ENCODE results near the gene LACTBL1. TPM values are rescaled to one million over a fixed set of nuclear protein-coding genes. Genes with fewer than 3 reads are reported as not detected.

The LACTBL1 gene
- total and polyA plus RNA-seq, 2 of the 4 experiments (the other 2 are of a cell fraction) = not detected

DNA sequence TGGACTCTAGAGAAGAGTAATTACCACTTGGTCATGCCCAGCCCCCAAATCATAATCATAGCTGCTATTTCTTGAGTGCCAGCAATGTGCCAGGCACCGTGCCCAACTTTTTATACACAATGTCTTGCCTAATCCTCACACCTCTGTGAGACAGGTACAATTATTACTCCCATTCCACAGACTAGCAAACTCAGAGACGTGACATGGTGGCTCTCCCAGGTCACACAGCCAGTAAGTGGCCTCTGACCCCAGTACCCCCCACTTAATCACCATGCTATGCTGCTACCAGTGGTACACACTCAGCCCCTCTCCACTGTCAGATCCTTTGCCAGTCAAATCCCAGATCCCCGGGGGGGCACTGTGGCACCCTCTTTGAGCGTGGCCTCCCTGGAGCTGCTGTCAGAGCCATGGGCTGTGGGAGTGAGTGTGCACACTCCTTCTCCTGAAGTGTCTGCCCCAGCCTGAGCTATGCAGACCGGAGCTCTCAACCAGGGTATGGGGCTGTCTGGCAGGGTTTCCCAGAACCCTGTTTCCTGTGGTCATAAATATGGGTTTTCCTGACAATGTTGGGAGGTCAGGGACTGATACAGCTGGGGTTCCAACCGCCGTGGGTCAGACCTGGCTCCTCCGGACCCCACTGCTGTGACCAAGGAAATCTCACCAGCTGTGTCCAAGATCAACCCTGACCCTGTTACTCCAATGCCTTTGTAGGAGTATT lies 51.8 kb downstream of the LACTBL1 start:
- Histone ChIP-seq H3K4me2 (ENCODE audit: low read depth, low read length) (no peak overlapping the region), H3K27me3 (ENCODE audit: control insufficient read depth, insufficient read depth, low read length) (peaks cover 8% of the 10 kb centered on the region; the same call in 1 of the 2 replicates), H2AK5ac (ENCODE audit: low read depth, low read length) (no peak overlapping the region), H3K9me3 (ENCODE audit: control insufficient read depth, insufficient read depth, low read length) (peaks cover 6% of the 10 kb centered on the region; the same call in 1 of the 2 replicates), H2BK5ac (ENCODE audit: low read depth, low read length, poor library complexity, severe bottlenecking) (no peak overlapping the region), H3K23ac (ENCODE audit: low read depth, low read length) (no peak overlapping the region), H4K91ac (ENCODE audit: insufficient read depth, low read depth, low read length) (no peak overlapping the region), H3K56ac (ENCODE audit: extremely low read depth, insufficient read depth, low read length) (no peak overlapping the region), H2BK20ac (ENCODE audit: low read depth, low read length) (no peak overlapping the region), H3K4me3 (ENCODE audit: insufficient read depth, low read depth, low read length) (no peak overlapping the region), H3K9ac (ENCODE audit: low read depth, low read length) (no peak overlapping the region), H2AK9ac (replicated peaks; ENCODE audit: low read depth, low read length, poor library complexity) (no peak overlapping the region), H3K4me1 (ENCODE audit: control insufficient read depth, insufficient read depth, low read length) (peaks cover 9% of the 10 kb centered on the region), H4K8ac (ENCODE audit: low read depth in 2 of 2, low read length in 2 of 2) (no peak overlapping the region), H3K79me1 (ENCODE audit: low read depth in 1 of 2, low read length in 2 of 2) (no peaks in the 10 kb centered on the region), H4K5ac (ENCODE audit: low read depth, low read length) (no peak overlapping the region), H2AFZ (replicated peaks; ENCODE audit: low read length, poor library complexity) (no peak overlapping the region), H3K36me3 (ENCODE audit: control insufficient read depth, insufficient read depth, low read length) (no peaks in the 10 kb centered on the region), H3K14ac (replicated peaks; ENCODE audit: low read depth, low read length) (no peak overlapping the region), H3K27ac (ENCODE audit: insufficient read depth, low read length) (no peak overlapping the region), H3K18ac (ENCODE audit: low read depth, low read length) (no peak overlapping the region), H4K20me1 (ENCODE audit: insufficient read depth, low read length) (no peaks in the 10 kb centered on the region), H2BK15ac (ENCODE audit: low read depth, low read length) (no peak overlapping the region), H3K9me1 (ENCODE audit: insufficient read depth, low read length) (no peaks in the 10 kb centered on the region; the same call in 1 of the 2 replicates), H3K4ac (ENCODE audit: low read depth, low read length) (no peak overlapping the region), H2BK120ac (ENCODE audit: low read depth, low read length) (no peak overlapping the region)
- dilution Hi-C loops (cut with HindIII; ENCODE audit: low sequenced_read_pairs, unreplicated experiment) = no loop called here
- intact Hi-C loops (cut with micrococcal nuclease) = no loop called here
- CTCF ChIA-PET = interaction anchor here (0.9 kb wide), 1 partner anchor 10 kb away, joined by 5 read pairs; no protein-coding TSS in a partner anchor
- BruUV-seq (replicated peaks) = no TSS peak
- 88% methylated on average over 2 of the region's 8 CpGs; no CpG with 5 or more reads in 1 of the 2 experiments for WGBS, 2 experiments (ENCODE audit: extremely low coverage in 2 of 2, insufficient read length in 1 of 2)
- POLR2A ChIA-PET (ENCODE audit: unreplicated experiment) = no interaction called here
- TF ChIP-seq ELK1 (IDR thresholded peaks at IDR 0.05; ENCODE audit: borderline replicate concordance, low read depth, low read length) = no peak
- ATAC-seq (ENCODE audit: low read depth) = no peak
- in situ Hi-C loops (cut with MboI; ENCODE audit: low sequenced_read_pairs) = loop anchor here (5.0 kb wide), 1 partner anchor 249 kb away; no protein-coding TSS in a partner anchor
- DNase-seq = no peak
